ENCODE measurements around the gene GOLGA8A.
"Not testable (repeated sequence)": the region's sequence is repeated elsewhere in the genome, so short reads cannot be mapped to it uniquely, and the experiment has no call there.

GOLGA8A gene

DNA sequence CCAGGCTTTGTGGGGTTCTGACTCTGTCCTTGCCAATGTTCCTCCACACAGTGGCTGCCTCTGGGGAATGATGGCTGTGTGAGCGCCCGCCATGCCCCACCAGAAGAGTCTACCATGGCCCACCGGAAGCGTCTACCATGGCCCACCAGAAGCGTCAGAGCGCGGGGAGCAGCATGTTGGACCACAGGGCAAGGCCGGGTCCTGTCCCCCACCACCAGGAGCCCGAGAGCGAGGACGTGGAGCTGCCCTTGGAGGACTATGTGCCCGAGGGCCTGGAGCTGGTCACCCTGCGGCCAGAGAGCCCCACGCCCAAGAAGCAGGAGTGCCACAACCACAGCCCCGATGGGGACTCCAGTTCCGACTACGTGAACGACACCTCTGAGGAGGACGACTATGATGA, 28.1 kb downstream of the GOLGA8A start:
- DNase-seq (ENCODE audit: low spot score) = not testable (repeated sequence)

DNA sequence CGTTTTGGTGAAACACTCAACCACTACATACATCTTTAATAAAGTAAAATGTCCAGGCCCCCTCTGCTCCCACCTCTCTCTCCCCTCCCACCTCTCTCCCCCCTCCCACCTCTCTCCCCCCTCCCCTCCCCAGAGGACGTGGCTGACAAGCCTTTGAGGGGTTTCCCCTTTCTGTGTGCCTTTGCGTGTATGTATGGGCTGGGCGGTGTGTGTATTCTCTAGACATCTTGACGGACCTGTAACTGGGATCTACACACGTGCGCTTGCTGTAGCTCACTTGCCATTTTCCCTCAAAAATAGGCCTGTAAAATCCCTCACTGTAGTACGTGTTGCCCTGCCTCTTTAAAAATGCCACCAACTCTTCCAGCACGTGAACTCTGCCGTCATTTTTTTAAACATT, 28.6 kb downstream of the GOLGA8A start:
- DNase-seq (ENCODE audit: low spot score) = not testable (repeated sequence)

DNA sequence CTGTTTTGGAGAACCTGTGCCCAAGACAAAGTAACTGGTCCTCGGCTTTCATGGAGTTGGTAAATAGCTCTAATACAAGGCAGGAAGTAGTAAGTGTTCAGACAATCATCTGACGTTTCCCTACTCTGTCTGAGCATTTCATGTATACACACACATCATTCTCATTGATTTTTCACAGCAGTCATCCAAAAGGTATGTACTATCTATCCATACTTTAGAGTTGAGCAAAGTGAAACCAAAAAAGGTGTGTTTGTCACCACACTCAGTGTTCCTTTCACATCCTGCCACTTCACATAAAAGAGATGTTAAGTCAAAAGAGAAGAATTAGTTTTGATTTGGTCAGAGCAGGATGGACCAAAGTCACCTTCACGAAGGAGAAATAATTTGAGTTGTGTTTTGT, 33.7 kb downstream of the GOLGA8A start:
- DNase-seq (ENCODE audit: low spot score) = not testable (repeated sequence)

DNA sequence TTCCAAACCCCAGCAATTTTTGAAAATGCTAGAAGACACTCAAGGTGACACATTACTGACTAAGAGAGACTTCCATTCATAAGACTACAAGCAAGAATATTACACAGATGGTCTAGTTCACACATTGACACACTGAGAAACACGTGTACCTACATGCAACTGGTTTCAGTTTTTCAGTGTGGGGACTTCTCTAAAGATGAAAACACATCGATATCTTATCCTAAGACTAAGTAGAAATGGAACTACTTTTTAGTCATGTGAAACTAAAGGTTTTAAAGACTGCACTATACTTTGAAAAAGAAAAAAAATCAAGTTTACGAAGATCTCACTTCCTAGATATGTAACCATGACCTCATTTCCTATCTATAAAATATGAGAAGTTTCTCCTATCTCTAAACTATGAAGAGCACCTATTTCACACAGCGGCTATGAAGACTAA, 34.4 kb downstream of the GOLGA8A start:
- not testable (repeated sequence) for DNase-seq (ENCODE audit: low spot score)

DNA sequence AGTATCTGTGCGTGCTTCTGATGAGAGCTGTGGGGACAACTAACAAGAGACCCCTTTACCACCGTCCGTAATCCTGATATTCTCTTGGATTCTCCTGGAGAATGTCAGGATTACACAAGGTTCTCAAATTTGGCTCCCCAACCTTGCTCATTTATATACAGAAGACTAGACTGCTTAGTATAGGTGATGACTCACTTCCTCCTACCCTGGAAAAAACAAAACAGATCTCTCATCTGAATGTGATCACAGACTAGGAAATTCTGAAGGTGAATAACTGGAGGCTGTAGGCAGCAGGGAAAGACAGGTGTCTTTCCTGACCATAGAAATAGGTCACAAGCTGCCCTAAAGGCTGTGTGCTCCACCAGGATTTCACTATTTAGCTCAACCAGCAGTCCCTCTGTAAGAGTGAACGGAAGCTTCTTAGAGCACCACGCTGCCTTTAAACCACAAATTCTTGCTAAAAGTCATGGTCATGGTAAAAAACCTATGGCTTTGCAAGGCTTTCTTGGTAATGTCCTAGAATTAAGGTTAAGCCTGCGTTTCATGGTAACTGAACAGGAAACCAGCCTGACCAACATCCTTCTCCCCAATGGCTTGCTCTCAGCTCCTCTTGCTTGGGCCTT, 39.9 kb downstream of the GOLGA8A start:
- DNase-seq (ENCODE audit: low spot score) = not testable (repeated sequence)

DNA sequence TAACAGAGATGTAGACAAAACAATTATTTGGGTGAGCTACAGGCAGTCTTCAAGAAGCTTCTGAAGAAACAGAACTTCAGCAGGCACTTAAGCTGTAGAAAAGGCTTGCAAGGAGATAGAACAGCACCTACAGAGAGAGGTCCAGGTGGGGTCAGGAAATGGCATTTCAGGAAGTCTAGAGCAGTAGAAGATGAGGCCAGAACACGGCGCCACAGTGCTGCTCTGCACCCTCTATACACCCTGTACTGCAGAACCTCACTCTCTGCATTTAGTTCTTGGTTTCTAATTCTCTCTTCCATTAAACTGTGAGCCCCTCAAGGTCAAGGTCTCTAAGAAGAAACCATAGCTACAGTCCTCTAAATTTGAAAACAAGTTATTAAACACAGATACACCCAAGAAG, 44.6 kb downstream of the GOLGA8A start:
- not testable (repeated sequence) for DNase-seq (ENCODE audit: low spot score)

DNA sequence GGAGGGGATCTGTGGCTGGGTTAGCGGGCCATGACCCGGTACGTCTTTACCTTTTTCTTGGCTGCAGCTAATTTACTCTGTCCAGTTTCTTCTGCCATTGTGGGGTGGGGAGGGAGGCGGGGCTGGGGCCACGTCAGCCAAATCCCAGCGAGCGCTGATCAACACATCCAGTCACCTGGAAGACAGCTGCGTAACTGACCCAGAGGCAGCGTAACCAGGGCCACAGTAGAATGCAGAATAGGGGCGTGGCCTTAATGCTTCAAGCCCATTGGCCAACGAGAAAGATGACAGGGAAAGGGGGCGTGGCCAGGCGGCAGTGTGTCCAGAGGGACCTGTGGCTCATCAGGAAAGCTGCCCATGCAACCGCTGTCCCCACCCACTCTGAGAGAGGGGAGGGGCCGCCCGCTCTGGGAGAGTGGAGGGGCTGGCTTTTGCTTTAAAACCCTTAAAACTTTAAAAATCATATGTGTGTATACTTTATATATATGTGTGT, 48.0 kb downstream of the GOLGA8A start:
- DNase-seq (ENCODE audit: low spot score) = not testable (repeated sequence)

All from AG20443 (cell line).